ENCODE data around the gene TXLNB. TPM values are rescaled to one million over a fixed set of nuclear protein-coding genes. Genes with fewer than 3 reads are reported as not detected.
A peak's percentile ranks its signal among the peaks of the same experiment; 100 is the strongest.

The TXLNB gene
- total RNA-seq, 1 experiment from 2014 or later: 0.22 TPM

DNA sequence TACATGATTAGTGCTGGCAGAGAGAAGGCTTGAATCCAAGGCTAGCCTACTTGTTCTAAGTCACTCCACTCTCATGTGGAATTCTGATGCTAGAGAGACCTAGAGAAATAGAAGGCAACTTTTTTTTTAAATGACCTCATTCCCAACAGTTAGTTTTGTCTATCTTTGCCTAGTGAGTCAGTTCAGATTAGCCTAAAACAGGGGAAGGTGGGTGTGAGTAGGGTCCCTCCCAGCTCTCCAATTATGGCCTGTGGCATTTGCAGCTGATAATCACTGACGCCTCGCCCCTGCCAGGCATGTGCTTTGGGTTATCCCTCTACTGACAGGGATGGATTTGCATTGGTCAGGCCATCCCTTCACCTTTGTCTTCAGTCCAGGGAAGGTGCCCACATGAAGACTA, 13.6 kb downstream of the TXLNB start:
- Histone ChIP-seq H3K9me2 (replicated peaks; ENCODE audit: low read length) (no peaks in the 10 kb centered on the region), H3K4me1 (ENCODE audit: insufficient read depth, low read length) (peaks cover 7% of the 10 kb centered on the region; the same call in 1 of the 2 replicates), H4K20me1 (ENCODE audit: low read length) (no peaks in the 10 kb centered on the region), H3K9ac (ENCODE audit: low read length) (no peak overlapping the region), H3K27ac (ENCODE audit: low read length) (no peak overlapping the region), H3K79me2 (ENCODE audit: low read length) (no peaks in the 10 kb centered on the region), H3F3A (ENCODE audit: low read length, unreplicated experiment) (no peaks in the 10 kb centered on the region), H3K36me3 (ENCODE audit: low read depth, low read length) (no peaks in the 10 kb centered on the region), H3K9me3 (ENCODE audit: low read length) (no peaks in the 10 kb centered on the region), H3K4me3 (ENCODE audit: low read length) (no peak overlapping the region), H3K27me3 (ENCODE audit: low read length) (no peaks in the 10 kb centered on the region), H2AFZ (ENCODE audit: low read length) (no peak overlapping the region), H3K4me2 (ENCODE audit: low read length) (no peak overlapping the region)
- CTCF ChIA-PET: no interaction called here
- intact Hi-C loops (cut with micrococcal nuclease): no loop called here
- ATAC-seq (no peak), DNase-seq (no peak)
- POLR2A ChIA-PET (ENCODE audit: unreplicated experiment): no interaction called here
- TF ChIP-seq EZH2 (IDR thresholded peaks at IDR 0.05; ENCODE audit: low read length, unreplicated experiment): no peak
- TF ChIP-seq EZH2phosphoT487 (IDR thresholded peaks at IDR 0.05; ENCODE audit: borderline replicate concordance, low read length): no peak
- TF ChIP-seq CTCF (conservative IDR thresholded peaks at IDR 0.05; ENCODE audit: low read depth, low read length): no peak
- no TSS peak for BruUV-seq (replicated peaks)

DNA sequence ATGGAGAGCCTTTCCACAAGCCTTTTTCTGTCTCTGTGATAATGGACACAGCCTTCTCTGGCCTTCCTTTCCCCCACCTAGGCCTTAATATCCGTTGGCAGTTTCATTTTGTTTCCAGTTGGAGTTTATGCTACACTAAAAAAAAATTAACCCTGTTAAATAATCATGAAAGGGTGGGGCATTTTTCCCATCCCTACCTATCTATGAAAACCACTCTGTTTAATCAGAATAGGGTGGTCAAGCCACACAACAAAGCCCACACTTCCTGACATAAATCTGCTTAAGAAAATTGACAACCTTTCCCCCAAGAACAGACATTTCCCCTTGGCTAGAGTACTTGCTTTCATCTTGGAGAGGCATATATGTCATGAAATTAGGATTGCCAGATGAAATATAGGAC, 14.2 kb downstream of the TXLNB start:
- no peak for ATAC-seq
- CTCF ChIA-PET: no interaction called here

More for the DNA sequence above, 14.2 kb downstream of the TXLNB start:
- intact Hi-C loops (cut with micrococcal nuclease): no loop called here
- Histone ChIP-seq H2AFZ (ENCODE audit: low read length) (0 out of 2 replicates have a peak overlapping the region, but pooled peaks have one; percentile 22), H3K79me2 (ENCODE audit: low read length) (no peaks in the 10 kb centered on the region), H4K20me1 (ENCODE audit: low read length) (no peaks in the 10 kb centered on the region), H3K4me1 (ENCODE audit: insufficient read depth, low read length) (peaks cover 7% of the 10 kb centered on the region; the same call in 1 of the 2 replicates), H3K27ac (ENCODE audit: low read length) (no peak overlapping the region), H3K9me2 (replicated peaks; ENCODE audit: low read length) (no peaks in the 10 kb centered on the region), H3K4me3 (ENCODE audit: low read length) (no peak overlapping the region), H3K27me3 (ENCODE audit: low read length) (no peaks in the 10 kb centered on the region), H3F3A (ENCODE audit: low read length, unreplicated experiment) (no peaks in the 10 kb centered on the region), H3K36me3 (ENCODE audit: low read depth, low read length) (no peaks in the 10 kb centered on the region), H3K9ac (ENCODE audit: low read length) (no peak overlapping the region), H3K9me3 (ENCODE audit: low read length) (no peaks in the 10 kb centered on the region), H3K4me2 (ENCODE audit: low read length) (no peak overlapping the region)
- POLR2A ChIA-PET (ENCODE audit: unreplicated experiment): no interaction called here
- TF ChIP-seq EZH2phosphoT487 (IDR thresholded peaks at IDR 0.05; ENCODE audit: borderline replicate concordance, low read length) (no peak), EZH2 (IDR thresholded peaks at IDR 0.05; ENCODE audit: low read length, unreplicated experiment) (no peak), CTCF (conservative IDR thresholded peaks at IDR 0.05; ENCODE audit: low read depth, low read length) (no peak)
- no peak for DNase-seq
- BruUV-seq (replicated peaks): no TSS peak

Data from PC-3 (cell line).